ENCODE data around the gene SHF.
A peak's percentile ranks its signal among the peaks of the same experiment; 100 is the strongest.

The SHF gene

DNA sequence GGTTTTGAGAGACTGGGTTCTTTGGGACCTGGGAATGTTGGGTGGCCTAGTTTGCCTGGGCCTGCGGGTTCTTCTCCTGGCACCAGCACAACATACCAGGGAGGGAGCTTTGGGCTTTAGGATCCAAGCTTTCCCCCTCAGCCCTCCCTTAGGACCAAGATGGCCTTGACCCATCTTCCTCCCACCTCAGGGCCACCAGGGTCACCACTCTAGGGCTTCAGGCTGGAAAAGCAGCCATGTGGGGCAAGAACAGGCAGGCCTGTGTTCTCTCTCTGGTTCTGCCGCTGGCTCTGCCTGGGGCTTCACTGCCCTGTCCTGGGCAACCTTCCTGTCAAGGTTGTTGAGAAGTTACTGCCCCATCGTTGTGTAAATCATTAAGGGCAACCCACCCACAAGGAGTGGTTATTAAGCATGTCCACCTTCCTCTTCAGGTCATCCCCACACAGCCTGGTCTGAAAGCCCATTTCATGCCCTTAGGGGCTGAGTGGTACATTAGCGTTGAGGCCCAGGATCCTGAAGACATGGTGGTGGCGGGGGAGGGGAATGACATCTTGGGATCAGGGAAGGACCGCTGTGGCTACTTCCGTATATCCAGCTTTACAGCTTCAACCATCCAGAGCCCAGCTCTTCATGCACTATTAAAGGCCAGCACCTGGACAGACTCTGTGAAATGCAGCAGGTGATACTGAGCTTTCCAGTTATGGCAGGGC, 57.3 kb downstream of the SHF start:
- TF ChIP-seq, protein P1, sequence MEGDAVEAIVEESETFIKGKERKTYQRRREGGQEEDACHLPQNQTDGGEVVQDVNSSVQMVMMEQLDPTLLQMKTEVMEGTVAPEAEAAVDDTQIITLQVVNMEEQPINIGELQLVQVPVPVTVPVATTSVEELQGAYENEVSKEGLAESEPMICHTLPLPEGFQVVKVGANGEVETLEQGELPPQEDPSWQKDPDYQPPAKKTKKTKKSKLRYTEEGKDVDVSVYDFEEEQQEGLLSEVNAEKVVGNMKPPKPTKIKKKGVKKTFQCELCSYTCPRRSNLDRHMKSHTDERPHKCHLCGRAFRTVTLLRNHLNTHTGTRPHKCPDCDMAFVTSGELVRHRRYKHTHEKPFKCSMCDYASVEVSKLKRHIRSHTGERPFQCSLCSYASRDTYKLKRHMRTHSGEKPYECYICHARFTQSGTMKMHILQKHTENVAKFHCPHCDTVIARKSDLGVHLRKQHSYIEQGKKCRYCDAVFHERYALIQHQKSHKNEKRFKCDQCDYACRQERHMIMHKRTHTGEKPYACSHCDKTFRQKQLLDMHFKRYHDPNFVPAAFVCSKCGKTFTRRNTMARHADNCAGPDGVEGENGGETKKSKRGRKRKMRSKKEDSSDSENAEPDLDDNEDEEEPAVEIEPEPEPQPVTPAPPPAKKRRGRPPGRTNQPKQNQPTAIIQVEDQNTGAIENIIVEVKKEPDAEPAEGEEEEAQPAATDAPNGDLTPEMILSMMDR (IDR thresholded peaks at IDR 0.05), result no peak
- TF ChIP-seq ZFX (IDR thresholded peaks at IDR 0.05; ENCODE audit: borderline replicate concordance), result no peak
- H3K27ac ChIP-seq, result no peak overlapping the region

DNA sequence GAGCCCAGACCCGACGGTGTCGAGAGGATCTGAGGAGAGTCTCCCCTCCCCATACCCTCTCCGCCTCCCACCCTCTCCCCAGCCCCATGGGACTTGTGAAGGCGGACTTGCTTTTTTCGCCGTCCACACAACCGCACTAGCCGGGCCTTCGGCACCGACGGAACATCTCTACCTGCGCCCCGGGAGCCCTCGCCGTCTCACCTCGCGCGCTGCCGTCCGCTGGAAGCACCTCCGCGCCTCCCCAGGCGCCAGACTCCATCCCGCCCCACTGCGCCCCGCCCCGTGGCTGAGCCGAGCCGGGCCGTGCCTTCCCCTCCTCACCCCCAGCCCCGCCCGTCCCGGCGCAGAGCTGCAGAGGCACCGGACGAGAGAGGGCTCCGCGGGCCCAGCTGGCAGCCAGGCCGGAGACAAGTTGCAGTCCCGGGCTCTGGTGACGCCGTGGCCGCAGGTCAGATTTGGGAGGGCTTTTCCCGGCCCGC, 58.1 kb downstream of the SHF start, which contains the start of the genes DUOX1 and DUOXA1:
Gene DUOX1, plus strand, starts transcription at position 344 of the 479 bp plus-strand sequence. CDS start 1,973 bp downstream, outside the sequence.
Gene DUOXA1, minus strand, starts transcription at position 229 of the 479 bp plus-strand sequence. CDS start 6,865 bp downstream, outside the sequence.
- TF ChIP-seq, protein P1 (IDR thresholded peaks at IDR 0.05), result no peak
- no peak for TF ChIP-seq ZFX (IDR thresholded peaks at IDR 0.05; ENCODE audit: borderline replicate concordance)
- H3K27ac ChIP-seq, result no peak within 1 kb of the TSS

DNA sequence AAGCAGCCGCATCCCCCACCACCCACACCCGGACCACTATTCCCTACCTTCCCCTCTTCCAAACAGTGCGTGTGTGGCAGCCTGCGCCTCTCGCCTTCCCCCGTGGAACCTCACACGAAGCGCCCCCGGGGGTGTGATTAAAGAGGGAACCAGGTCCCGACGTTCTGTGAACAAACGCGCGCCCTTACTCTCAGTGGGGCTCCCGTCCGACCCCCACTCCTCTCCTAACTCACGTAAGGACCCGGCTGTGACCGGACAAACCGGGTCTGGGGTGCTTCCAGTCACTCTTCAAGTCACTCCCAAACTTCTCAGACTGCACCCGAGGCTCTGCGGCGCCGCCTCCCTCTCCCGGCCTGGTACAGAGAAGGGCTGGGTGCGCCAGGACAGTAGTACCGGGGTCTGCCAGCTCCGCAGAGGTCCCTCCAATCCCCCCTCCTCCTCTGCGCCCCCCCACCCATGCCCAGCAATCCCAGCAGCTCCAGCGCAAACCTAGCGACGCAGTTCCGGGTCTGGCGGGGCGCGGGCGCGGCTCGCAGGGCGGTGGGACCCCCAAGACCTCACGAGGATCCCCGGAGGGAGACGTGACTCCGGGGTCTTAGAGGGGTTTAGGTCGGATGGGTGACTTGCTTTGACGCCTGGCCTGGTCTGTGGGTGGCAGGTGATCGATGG, 58.7 kb downstream of the SHF start:
- H3K27ac ChIP-seq, result no peak overlapping the region
- TF ChIP-seq, protein P1 (IDR thresholded peaks at IDR 0.05), result no peak
- no peak for TF ChIP-seq ZFX (IDR thresholded peaks at IDR 0.05; ENCODE audit: borderline replicate concordance)

DNA sequence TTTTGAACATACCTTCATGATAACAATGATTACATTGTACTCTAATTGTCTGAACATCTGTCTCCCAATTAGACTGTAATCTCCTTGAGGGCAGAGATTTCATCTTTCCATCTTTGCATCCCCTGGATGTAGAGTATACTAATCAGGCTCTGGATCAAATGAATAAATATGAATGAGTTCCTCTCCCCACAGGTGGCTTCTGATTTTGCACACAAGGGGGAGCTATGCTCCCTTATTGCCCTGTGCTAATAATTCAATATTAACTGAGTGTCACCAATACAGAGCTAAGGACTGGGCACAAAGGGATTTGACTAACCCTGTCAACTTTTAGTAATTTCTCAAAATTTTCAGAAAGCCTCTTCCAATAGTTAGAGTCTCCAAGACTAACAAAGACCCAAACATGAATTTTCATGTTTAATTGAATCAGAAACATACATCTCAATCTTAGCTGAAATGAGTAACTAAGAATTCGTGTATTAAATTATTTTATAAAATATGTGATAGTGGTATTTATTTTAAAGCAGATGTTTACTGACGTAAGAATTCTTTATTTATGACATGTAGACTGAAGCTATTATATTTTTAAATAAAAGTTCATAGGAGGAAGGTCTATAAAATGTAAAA, 61.1 kb downstream of the SHF start:
- TF ChIP-seq, protein P1 (IDR thresholded peaks at IDR 0.05), result peak; percentile 85
- no peak for TF ChIP-seq ZFX (IDR thresholded peaks at IDR 0.05; ENCODE audit: borderline replicate concordance)
- H3K27ac ChIP-seq, result no peak overlapping the region

DNA sequence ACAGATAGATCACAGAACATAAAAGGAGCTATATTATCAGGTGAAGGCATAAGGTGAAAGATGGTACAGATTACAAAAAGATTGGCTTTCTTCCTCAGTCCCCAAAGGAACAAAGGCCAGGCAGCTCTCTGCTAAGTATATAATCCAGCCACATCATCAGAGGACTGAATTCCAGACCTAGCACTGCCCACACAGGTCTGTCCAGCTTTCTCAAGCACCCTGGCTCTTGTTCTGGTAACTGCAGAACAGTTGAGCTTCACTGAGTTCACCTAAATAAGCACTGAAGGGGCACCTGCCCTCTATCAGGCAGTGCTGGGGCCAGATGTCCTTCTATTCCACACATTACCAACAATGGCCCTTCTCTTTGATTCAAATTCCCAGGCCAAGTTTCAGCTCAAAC, 64.4 kb downstream of the SHF start:
- no peak for TF ChIP-seq ZFX (IDR thresholded peaks at IDR 0.05; ENCODE audit: borderline replicate concordance)
- TF ChIP-seq, protein P1 (IDR thresholded peaks at IDR 0.05), result no peak

DNA sequence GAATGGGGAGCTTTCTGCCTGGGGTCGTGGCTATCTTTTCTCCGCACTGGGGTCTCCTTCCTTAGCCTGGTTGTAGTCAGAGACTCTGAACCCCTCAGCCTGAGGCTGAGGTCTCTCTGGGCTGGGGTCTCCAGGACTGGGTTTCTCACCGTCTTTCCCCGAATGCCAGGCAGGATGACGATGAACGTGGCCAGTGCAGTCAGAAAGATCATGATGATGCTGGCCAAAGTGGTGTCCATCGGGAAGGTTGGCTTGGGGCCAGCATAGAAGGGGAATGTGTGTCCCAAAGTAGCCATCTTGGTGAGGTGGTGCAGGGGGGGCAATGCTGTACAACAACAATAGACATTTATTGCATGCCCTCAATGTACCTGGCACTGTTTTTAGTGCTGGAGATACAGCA, 65.0 kb downstream of the SHF start:
- TF ChIP-seq, protein P1 (IDR thresholded peaks at IDR 0.05), result no peak
- TF ChIP-seq ZFX (IDR thresholded peaks at IDR 0.05; ENCODE audit: borderline replicate concordance), result no peak
- H3K27ac ChIP-seq, result no peak overlapping the region

More for the DNA sequence above, 64.4 kb downstream of the SHF start:
- H3K27ac ChIP-seq, result no peak overlapping the region

All from 22Rv1 (cell line).